NOMO-1 (cell line): ENCODE data around the gene CCDC88C.
A peak's percentile ranks its signal among the peaks of the same experiment; 100 is the strongest.

Experiments used
- DNase-seq, 2 experiments: peaks; one replicate each; lab custom pipeline; 2025; ENCODE audit not compliant: unreplicated experiment in 2 of 2; lab: John Stamatoyannopoulos, UW

CCDC88C gene

GRCh38 chr14:91313154-91313850 is 104.3 kb downstream of the CCDC88C start:
- DNase-seq: no peak

- DNase-seq: peak; percentile 9 to 33
These were observed 106.3 kb downstream of the CCDC88C start for GRCh38 chr14:91311284-91311662.

- DNase-seq: no peak
These were observed 106.9 kb downstream of the CCDC88C start for GRCh38 chr14:91310606-91311283.

GRCh38 chr14:91309756-91310280 is 107.8 kb downstream of the CCDC88C start:
- no peak for DNase-seq

GRCh38 chr14:91308337-91308736 is 109.3 kb downstream of the CCDC88C start:
- DNase-seq: no peak

- DNase-seq: no peak
These were observed 110.0 kb downstream of the CCDC88C start for GRCh38 chr14:91307652-91308051.

GRCh38 chr14:91307046-91307445 is 110.6 kb downstream of the CCDC88C start:
- DNase-seq: no peak

- no peak for DNase-seq
These were observed 111.1 kb downstream of the CCDC88C start for GRCh38 chr14:91306547-91306946.

GRCh38 chr14:91305650-91306431 is 111.8 kb downstream of the CCDC88C start:
- no peak for DNase-seq

- no peak for DNase-seq
These were observed 113.7 kb downstream of the CCDC88C start for GRCh38 chr14:91303924-91304229.

- DNase-seq: peak in 1 of 2 experiments; percentile 3
These were observed 114.3 kb downstream of the CCDC88C start for GRCh38 chr14:91303091-91303923.

GRCh38 chr14:91302391-91302790 is 115.2 kb downstream of the CCDC88C start:
- DNase-seq: no peak

GRCh38 chr14:91300957-91301356 is 116.7 kb downstream of the CCDC88C start:
- DNase-seq: no peak

GRCh38 chr14:91300283-91300895 is 117.2 kb downstream of the CCDC88C start:
- no peak for DNase-seq

GRCh38 chr14:91299121-91300115 is 118.2 kb downstream of the CCDC88C start:
- no peak for DNase-seq

- DNase-seq: no peak
These were observed 119.0 kb downstream of the CCDC88C start for GRCh38 chr14:91298576-91298975.

GRCh38 chr14:91297081-91297711 is 120.4 kb downstream of the CCDC88C start:
- DNase-seq: no peak
